ENCODE results near the gene RHEB.
"Not testable (repeated sequence)": the region's sequence is repeated elsewhere in the genome, so short reads cannot be mapped to it uniquely, and the experiment has no call there.

RHEB gene

GRCh38 chr7:151518947-151519764, 539 bp downstream of the RHEB start:
- not testable (repeated sequence) for H3K36me3 ChIP-seq, H3K4me1 ChIP-seq, H3K9me3 ChIP-seq, H3K27me3 ChIP-seq
- peak overlapping the region; percentile 94 for H3K4me3 ChIP-seq (ENCODE audit: low read depth, low read length)
- peak; percentile 50 for DNase-seq
- TF ChIP-seq CTCF (IDR thresholded peaks at IDR 0.05; ENCODE audit: low read depth, low read length): peak; percentile 0; the same call in 1 of the 2 replicates

- Histone ChIP-seq H3K9me3 (peaks cover 7% of the 10 kb centered on the region; the same call in 1 of the 2 replicates), H3K36me3 (peaks cover 5% of the 10 kb centered on the region), H3K4me1 (no peaks in the 10 kb centered on the region), H3K4me3 (ENCODE audit: low read depth, low read length) (peak overlapping the region; percentile 94), H3K27me3 (no peaks in the 10 kb centered on the region)
- peak; percentile 39 for DNase-seq
- peak; percentile 2; the same call in 1 of the 2 replicates for TF ChIP-seq CTCF (IDR thresholded peaks at IDR 0.05; ENCODE audit: low read depth, low read length)
These were observed 1.4 kb downstream of the RHEB start for GRCh38 chr7:151518105-151518946.

- Histone ChIP-seq H3K9me3 (peaks cover 7% of the 10 kb centered on the region; the same call in 1 of the 2 replicates), H3K4me1 (no peaks in the 10 kb centered on the region), H3K36me3 (peaks cover 5% of the 10 kb centered on the region), H3K4me3 (ENCODE audit: low read depth, low read length) (peak overlapping the region; percentile 94), H3K27me3 (no peaks in the 10 kb centered on the region)
- TF ChIP-seq CTCF (IDR thresholded peaks at IDR 0.05; ENCODE audit: low read depth, low read length): no peak
- DNase-seq: no peak
These were observed 2.0 kb downstream of the RHEB start for GRCh38 chr7:151517601-151518104.

GRCh38 chr7:151515276-151515565, 4.5 kb downstream of the RHEB start:
- no peak for TF ChIP-seq CTCF (IDR thresholded peaks at IDR 0.05; ENCODE audit: low read depth, low read length)
- no peaks in the 10 kb centered on the region for H3K4me1 ChIP-seq
- no peaks in the 10 kb centered on the region for H3K27me3 ChIP-seq
- H3K36me3 ChIP-seq: peaks cover 5% of the 10 kb centered on the region
- peaks cover 1% of the 10 kb centered on the region; the same call in 1 of the 2 replicates for H3K9me3 ChIP-seq
- no peak for DNase-seq
- no peak overlapping the region for H3K4me3 ChIP-seq (ENCODE audit: low read depth, low read length)

- H3K27me3 ChIP-seq: no peaks in the 10 kb centered on the region
- no peak for DNase-seq
- H3K4me3 ChIP-seq (ENCODE audit: low read depth, low read length): no peak overlapping the region
- TF ChIP-seq CTCF (IDR thresholded peaks at IDR 0.05; ENCODE audit: low read depth, low read length): no peak
- no peaks in the 10 kb centered on the region for H3K4me1 ChIP-seq
- H3K9me3 ChIP-seq: no peaks in the 10 kb centered on the region
- peaks cover 5% of the 10 kb centered on the region for H3K36me3 ChIP-seq
These were observed 5.0 kb downstream of the RHEB start for GRCh38 chr7:151514461-151515275.
